ENCODE measurements around the gene METTL23. TPM values are rescaled to one million over a fixed set of nuclear protein-coding genes. Genes with fewer than 3 reads are reported as not detected.

METTL23 gene, protein sequence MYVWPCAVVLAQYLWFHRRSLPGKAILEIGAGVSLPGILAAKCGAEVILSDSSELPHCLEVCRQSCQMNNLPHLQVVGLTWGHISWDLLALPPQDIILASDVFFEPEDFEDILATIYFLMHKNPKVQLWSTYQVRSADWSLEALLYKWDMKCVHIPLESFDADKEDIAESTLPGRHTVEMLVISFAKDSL
- 46.8 and 54.4 TPM in 2 replicates for polyA plus RNA-seq (2011; rRNA removed)
- 11.6 and 15.5 TPM in 2 replicates for polyA minus RNA-seq (2011; rRNA and poly(A)+ RNA removed)

DNA sequence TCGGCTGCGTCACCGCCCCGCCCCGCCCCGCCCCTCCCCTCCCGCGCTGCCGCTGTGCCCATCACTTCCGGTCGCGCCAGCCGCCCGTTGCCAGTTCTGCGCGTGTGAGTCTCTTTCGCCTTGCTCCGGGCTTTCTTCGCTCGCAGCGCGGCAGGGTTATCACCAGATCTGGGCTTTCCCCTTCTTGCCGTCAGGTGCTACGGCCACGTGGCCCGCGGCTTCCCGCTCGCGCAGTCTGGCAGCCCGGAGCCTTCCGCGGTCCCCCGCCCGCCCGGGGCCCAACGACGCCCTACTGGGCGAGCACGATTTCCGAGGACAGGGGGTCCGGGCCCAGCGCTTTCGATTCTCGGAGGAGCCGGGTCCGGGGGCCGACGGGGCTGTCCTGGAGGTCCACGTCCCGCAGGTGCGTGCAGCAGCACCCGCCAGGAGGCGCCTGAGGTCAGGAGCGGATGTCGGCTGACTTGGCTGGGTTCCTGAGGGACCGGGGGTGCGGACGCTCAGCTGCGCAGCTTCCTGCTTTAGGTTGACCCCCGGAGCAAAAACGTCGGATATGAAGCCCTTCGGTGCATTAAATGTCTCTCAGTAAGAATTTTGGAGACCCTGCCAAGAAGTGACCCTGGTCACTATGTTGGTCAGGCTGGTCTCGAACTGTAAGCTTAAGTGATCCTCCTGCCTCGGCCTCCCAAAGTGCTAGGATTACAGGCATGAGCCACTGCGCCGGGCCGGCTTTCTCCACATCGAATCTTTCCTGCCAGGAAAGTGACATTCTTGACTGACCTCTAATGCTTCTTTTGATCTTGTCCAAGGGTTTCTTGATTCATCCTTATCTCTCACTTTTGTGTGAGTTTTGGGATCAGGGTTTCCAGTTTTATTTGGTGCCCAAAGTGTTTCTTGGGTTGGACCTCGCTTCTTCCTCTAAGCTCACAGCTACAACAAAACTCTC lies at the start of gene METTL23:
METTL23 (plus strand) TSS at position 64 of the 943 bp plus-strand sequence. CDS start 2,872 bp downstream, outside the sequence.
- DNase-seq (ENCODE audit: low read depth, low spot score) = no peak
- no peaks in the 10 kb centered on the region; the same call in 1 of the 2 replicates for H3K9me3 ChIP-seq (ENCODE audit: control insufficient read depth, insufficient read depth, low read length)
- TF ChIP-seq, protein P1, sequence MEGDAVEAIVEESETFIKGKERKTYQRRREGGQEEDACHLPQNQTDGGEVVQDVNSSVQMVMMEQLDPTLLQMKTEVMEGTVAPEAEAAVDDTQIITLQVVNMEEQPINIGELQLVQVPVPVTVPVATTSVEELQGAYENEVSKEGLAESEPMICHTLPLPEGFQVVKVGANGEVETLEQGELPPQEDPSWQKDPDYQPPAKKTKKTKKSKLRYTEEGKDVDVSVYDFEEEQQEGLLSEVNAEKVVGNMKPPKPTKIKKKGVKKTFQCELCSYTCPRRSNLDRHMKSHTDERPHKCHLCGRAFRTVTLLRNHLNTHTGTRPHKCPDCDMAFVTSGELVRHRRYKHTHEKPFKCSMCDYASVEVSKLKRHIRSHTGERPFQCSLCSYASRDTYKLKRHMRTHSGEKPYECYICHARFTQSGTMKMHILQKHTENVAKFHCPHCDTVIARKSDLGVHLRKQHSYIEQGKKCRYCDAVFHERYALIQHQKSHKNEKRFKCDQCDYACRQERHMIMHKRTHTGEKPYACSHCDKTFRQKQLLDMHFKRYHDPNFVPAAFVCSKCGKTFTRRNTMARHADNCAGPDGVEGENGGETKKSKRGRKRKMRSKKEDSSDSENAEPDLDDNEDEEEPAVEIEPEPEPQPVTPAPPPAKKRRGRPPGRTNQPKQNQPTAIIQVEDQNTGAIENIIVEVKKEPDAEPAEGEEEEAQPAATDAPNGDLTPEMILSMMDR (IDR thresholded peaks at IDR 0.05; ENCODE audit: low read depth, low read length) = peak; percentile 70
- H3K27me3 ChIP-seq (ENCODE audit: control insufficient read depth, insufficient read depth, low read length) = no peaks in the 10 kb centered on the region
- ChIA-PET CTCF (interaction anchor here (0.6 to 2.1 kb wide), 9 partner anchors 9 to 383 kb away, joined by 3 to 14 read pairs (median 3); no protein-coding TSS in a partner anchor), POLR2A (interaction anchor here (0.9 to 4.1 kb wide), 7 partner anchors 10 to 55 kb away, joined by 4 to 41 read pairs (median 6); partner anchors contain the start of genes MFSD11 and SRSF2)
- H3K4me3 ChIP-seq (ENCODE audit: low read depth, low read length) = peak within 1 kb of the TSS; percentile 93
- peak within 1 kb of the TSS; percentile 94 for H3K27ac ChIP-seq (ENCODE audit: low read depth, low read length)

DNA sequence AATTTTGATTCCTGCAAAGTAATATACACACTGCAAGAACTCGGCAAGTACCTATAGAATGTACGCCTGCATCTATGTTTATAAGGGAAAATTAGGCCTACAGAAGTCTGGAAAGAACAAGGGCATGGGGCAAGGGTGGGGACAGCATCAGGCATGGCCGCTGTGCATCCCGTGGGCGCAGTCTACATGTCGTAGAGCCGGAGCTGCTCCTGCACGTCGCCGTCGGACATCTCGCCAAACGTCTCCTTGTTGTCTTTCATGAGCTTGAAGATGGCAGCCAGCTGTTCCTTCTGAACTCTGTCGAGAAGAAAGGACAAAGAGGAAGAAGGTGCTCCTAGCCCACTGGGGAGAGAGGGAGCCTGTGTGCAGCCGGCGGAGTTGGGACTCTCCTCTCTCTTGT lies 49.2 kb upstream of the METTL23 start:
- Histone ChIP-seq H3K27ac (ENCODE audit: low read depth, low read length) (no peak overlapping the region), H3K27me3 (ENCODE audit: control insufficient read depth, insufficient read depth, low read length) (no peaks in the 10 kb centered on the region), H3K4me3 (ENCODE audit: low read depth, low read length) (no peak overlapping the region), H3K9me3 (ENCODE audit: control insufficient read depth, insufficient read depth, low read length) (no peaks in the 10 kb centered on the region)
- no peak for DNase-seq (ENCODE audit: low read depth, low spot score)
- POLR2A ChIA-PET = no interaction called here
- TF ChIP-seq, protein P1 (IDR thresholded peaks at IDR 0.05; ENCODE audit: low read depth, low read length) = no peak
- CTCF ChIA-PET = interaction anchor here (1.1 kb wide), 1 partner anchor 54 kb away, joined by 3 read pairs; no protein-coding TSS in a partner anchor

DNA sequence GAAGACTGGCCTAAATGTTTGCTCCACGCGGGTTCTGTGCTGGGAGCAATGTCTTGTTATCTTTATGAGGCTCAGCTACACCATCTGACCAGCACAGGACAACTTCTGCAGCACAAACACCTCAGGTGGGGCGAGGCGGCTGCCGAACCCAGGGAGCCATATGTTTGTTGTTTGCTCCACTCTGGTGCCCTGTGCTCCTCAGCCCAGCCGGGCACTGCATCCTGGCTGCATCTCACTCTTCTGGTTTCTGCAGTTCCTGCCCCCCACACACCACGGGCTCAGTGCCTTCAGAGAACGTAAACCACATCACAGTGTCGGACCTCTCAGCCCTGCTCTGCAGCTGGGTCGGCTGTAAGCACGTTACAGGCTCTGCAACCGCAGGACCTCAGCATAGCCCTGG lies 48.3 kb upstream of the METTL23 start:
- Histone ChIP-seq H3K4me3 (ENCODE audit: low read depth, low read length) (no peak overlapping the region), H3K27ac (ENCODE audit: low read depth, low read length) (no peak overlapping the region), H3K9me3 (ENCODE audit: control insufficient read depth, insufficient read depth, low read length) (no peaks in the 10 kb centered on the region), H3K27me3 (ENCODE audit: control insufficient read depth, insufficient read depth, low read length) (no peaks in the 10 kb centered on the region)
- CTCF ChIA-PET = interaction anchor here (1.1 kb wide), 1 partner anchor 54 kb away, joined by 3 read pairs; no protein-coding TSS in a partner anchor
- POLR2A ChIA-PET = no interaction called here
- TF ChIP-seq, protein P1 (IDR thresholded peaks at IDR 0.05; ENCODE audit: low read depth, low read length) = no peak
- no peak for DNase-seq (ENCODE audit: low read depth, low spot score)

DNA sequence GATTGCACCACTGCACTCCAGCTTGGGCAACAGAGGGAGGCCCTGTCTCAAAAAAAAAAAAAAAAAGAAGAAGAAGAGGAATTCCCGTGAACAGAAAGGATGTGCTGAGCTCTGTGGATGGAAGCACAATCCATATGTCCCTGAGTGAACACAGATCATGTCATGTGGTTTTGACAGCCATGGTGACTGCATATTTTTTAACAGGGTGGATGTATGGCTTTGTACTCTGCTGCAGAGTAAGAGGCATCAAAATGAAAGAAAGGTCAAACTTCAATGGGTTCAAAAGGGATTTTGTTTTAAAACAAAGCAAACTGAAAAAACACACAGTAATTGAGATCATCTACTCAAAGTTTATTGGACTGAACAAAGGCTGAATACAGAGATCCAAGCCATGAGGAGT lies 47.4 kb upstream of the METTL23 start:
- no peak overlapping the region for H3K27ac ChIP-seq (ENCODE audit: low read depth, low read length)
- DNase-seq (ENCODE audit: low read depth, low spot score) = no peak
- TF ChIP-seq, protein P1 (IDR thresholded peaks at IDR 0.05; ENCODE audit: low read depth, low read length) = no peak
- no peak overlapping the region for H3K4me3 ChIP-seq (ENCODE audit: low read depth, low read length)
- H3K9me3 ChIP-seq (ENCODE audit: control insufficient read depth, insufficient read depth, low read length) = no peaks in the 10 kb centered on the region
- POLR2A ChIA-PET = no interaction called here
- H3K27me3 ChIP-seq (ENCODE audit: control insufficient read depth, insufficient read depth, low read length) = no peaks in the 10 kb centered on the region
- CTCF ChIA-PET = no interaction called here

All from AG04450 (cell line).